ENCODE results near the gene PLLP. TPM values are rescaled to one million over a fixed set of nuclear protein-coding genes. Genes with fewer than 3 reads are reported as not detected.

PLLP gene, protein sequence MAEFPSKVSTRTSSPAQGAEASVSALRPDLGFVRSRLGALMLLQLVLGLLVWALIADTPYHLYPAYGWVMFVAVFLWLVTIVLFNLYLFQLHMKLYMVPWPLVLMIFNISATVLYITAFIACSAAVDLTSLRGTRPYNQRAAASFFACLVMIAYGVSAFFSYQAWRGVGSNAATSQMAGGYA
- 3.3 and 13.7 TPM in 2 replicates for total RNA-seq

DNA sequence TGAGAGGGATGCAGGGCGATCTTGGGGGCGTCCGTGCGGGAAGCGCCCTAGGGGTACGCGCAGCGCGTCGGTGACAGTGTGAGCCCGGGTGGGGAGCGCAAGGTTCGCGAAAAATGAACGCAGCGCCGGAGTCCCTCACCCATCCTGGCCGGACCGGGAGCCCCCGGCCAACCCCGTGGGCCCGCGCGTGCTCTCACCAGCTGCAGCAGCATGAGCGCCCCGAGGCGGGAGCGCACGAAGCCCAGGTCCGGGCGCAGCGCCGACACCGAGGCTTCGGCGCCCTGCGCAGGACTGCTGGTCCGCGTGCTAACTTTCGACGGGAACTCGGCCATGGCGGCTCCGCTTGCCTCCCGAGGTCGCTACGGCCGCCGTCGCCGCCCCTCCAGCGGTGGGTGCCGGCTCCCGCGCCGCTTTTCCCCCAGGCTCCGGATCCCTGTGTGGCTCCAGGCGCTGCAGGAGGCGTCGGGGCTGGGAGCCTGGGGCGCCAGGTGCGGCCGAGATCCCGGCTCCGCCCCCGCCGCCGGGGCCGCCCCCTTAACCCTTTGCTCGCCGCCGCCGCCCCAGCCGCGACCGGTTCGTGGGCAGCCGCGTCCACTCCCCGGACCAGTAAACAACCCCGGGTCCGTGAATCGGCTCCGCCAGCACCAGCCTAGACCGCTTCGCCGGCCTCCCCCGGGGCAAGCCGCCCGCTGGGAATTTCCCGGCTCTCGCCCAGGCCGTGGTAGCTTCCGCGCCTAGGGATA lies at the start of gene PLLP:
Gene PLLP, minus strand, starts transcription at position 464 of the 743 bp plus-strand sequence. Its CDS starts 132 bp downstream, at position 332.
- TF ChIP-seq, protein P1, sequence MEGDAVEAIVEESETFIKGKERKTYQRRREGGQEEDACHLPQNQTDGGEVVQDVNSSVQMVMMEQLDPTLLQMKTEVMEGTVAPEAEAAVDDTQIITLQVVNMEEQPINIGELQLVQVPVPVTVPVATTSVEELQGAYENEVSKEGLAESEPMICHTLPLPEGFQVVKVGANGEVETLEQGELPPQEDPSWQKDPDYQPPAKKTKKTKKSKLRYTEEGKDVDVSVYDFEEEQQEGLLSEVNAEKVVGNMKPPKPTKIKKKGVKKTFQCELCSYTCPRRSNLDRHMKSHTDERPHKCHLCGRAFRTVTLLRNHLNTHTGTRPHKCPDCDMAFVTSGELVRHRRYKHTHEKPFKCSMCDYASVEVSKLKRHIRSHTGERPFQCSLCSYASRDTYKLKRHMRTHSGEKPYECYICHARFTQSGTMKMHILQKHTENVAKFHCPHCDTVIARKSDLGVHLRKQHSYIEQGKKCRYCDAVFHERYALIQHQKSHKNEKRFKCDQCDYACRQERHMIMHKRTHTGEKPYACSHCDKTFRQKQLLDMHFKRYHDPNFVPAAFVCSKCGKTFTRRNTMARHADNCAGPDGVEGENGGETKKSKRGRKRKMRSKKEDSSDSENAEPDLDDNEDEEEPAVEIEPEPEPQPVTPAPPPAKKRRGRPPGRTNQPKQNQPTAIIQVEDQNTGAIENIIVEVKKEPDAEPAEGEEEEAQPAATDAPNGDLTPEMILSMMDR (IDR thresholded peaks at IDR 0.05; ENCODE audit: insufficient read depth, low read length, severe bottlenecking), result no peak
- peaks cover 4% of the 10 kb centered on the region for H3K27me3 ChIP-seq (ENCODE audit: control insufficient read depth, insufficient read depth, low read length)
- no peaks in the 10 kb centered on the region for H3K36me3 ChIP-seq (ENCODE audit: control insufficient read depth, insufficient read depth, low read length)
- H3K4me3 ChIP-seq (ENCODE audit: low read depth, low read length), result peak within 1 kb of the TSS; percentile 47
- DNase-seq (ENCODE audit: low read depth) (no peak), FAIRE-seq (no peak)

DNA sequence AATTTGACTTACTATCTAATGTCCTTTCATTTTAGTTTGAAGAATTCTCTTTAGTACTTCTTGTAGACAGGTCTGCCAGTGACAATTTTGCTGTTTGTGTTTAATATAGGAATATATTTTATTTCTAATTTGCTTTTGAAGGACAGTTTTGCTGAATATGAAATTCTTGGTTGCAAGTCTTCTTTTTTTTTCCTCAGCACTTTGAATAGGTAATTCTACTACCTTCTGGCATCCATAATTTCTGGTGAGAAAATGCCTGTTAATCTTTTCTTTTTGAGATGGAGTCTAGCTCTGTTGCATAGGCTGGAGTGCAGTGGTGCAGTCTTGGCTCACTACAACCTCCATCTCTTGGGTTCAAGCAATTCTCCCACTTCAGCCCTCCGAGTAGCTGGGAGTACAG lies 48.9 kb upstream of the PLLP start:
- TF ChIP-seq, protein P1 (IDR thresholded peaks at IDR 0.05; ENCODE audit: insufficient read depth, low read length, severe bottlenecking), result no peak
- no peak overlapping the region for H3K4me3 ChIP-seq (ENCODE audit: low read depth, low read length)
- FAIRE-seq, result no peak

DNA sequence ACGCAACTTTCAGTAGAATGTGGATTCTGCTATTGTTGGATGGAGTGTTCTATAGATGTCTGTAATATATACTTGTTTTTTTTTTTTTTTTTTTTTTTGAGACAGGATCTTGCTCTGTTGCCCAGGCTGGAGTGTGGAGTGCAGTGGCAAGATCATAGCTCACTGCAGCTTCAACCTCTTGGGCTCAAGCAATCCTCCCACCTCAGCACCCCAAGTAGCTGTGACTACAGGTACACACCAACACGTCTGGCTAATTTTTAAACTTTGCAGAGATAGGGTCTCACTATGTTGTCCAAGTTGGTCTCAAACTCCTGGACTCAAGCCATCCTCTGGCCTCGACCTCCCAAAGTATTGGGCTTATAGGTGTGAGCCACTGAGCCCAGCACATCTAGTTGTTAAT lies 46.9 kb upstream of the PLLP start:
- DNase-seq (ENCODE audit: low read depth) (no peak), FAIRE-seq (no peak)
- Histone ChIP-seq H3K4me3 (ENCODE audit: low read depth, low read length) (no peak overlapping the region), H3K27me3 (ENCODE audit: control insufficient read depth, insufficient read depth, low read length) (no peaks in the 10 kb centered on the region), H3K36me3 (ENCODE audit: control insufficient read depth, insufficient read depth, low read length) (no peaks in the 10 kb centered on the region)
- TF ChIP-seq, protein P1 (IDR thresholded peaks at IDR 0.05; ENCODE audit: insufficient read depth, low read length, severe bottlenecking), result no peak

More for the DNA sequence above, 48.9 kb upstream of the PLLP start:
- Histone ChIP-seq H3K27me3 (ENCODE audit: control insufficient read depth, insufficient read depth, low read length) (no peaks in the 10 kb centered on the region), H3K36me3 (ENCODE audit: control insufficient read depth, insufficient read depth, low read length) (no peaks in the 10 kb centered on the region)
- DNase-seq (ENCODE audit: low read depth), result no peak

DNA sequence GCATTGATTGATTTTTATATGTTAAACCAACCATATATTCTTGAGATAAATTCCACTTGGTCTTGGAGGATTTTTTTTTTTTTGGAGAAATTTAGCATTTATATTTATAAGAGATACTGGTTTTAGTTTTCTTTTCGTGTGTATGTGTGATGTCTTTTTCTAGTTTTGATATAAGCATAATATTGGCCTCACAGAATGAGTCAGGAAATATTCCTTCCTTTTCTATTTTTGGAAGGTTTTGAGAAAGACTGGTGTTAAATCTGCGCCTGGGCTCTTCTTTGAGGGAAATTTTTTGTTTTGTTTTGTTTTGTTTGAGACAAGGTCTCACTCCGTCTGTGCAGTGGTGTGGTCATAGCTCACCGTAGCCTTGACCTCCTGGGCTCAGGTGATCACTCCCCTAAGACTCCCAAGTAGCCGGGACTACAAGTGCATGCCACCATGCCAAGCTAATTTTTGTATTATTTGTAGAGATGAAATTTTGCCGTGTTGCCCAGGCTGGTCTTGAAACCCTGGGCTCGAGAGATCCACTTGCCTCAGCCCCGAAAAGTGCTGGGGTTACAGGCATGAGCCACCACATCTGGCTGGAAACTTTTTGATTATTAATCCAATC lies 45.4 kb upstream of the PLLP start:
- DNase-seq (ENCODE audit: low read depth) (no peak), FAIRE-seq (no peak)
- no peaks in the 10 kb centered on the region for H3K36me3 ChIP-seq (ENCODE audit: control insufficient read depth, insufficient read depth, low read length)
- no peak overlapping the region for H3K4me3 ChIP-seq (ENCODE audit: low read depth, low read length)
- no peaks in the 10 kb centered on the region for H3K27me3 ChIP-seq (ENCODE audit: control insufficient read depth, insufficient read depth, low read length)
- TF ChIP-seq, protein P1 (IDR thresholded peaks at IDR 0.05; ENCODE audit: insufficient read depth, low read length, severe bottlenecking), result no peak

DNA sequence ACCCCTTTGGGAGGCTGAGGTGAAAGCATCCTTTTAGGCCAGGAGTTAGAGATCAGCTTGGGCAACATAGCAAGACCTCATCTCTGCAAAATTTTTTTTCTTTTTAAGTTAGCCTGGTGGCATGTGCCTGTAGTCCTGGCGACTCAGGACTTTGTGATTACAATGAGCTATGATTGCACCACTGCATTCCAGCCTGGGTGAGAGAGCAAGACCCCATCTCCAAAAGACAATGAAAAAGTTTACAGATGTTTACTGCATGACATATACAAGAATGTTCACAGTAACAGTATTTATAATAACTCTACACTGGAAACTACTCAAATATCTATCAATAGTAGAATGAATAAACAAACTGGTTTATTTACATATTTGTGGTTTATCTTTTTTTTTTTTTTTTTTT lies 41.0 kb upstream of the PLLP start:
- DNase-seq (ENCODE audit: low read depth), result no peak
- Histone ChIP-seq H3K4me3 (ENCODE audit: low read depth, low read length) (no peak overlapping the region), H3K36me3 (ENCODE audit: control insufficient read depth, insufficient read depth, low read length) (no peaks in the 10 kb centered on the region), H3K27me3 (ENCODE audit: control insufficient read depth, insufficient read depth, low read length) (no peaks in the 10 kb centered on the region)
- TF ChIP-seq, protein P1 (IDR thresholded peaks at IDR 0.05; ENCODE audit: insufficient read depth, low read length, severe bottlenecking), result no peak
- FAIRE-seq, result no peak
